Activated CD4-positive, alpha-beta T cell treated with anti-CD3 and anti-CD28 coated beads, Interleukin-2, amount 50 U/mL, for 1 hour (primary cell): ENCODE data around the gene PDS5A.
"Not testable (repeated sequence)": the region's sequence is repeated elsewhere in the genome, so short reads cannot be mapped to it uniquely, and the experiment has no call there.

ENCODE experiments used
- DNase-seq: peaks from one replicate; pipeline ENCODE4 v3.0.0-alpha.2; 2020

PDS5A gene

DNA sequence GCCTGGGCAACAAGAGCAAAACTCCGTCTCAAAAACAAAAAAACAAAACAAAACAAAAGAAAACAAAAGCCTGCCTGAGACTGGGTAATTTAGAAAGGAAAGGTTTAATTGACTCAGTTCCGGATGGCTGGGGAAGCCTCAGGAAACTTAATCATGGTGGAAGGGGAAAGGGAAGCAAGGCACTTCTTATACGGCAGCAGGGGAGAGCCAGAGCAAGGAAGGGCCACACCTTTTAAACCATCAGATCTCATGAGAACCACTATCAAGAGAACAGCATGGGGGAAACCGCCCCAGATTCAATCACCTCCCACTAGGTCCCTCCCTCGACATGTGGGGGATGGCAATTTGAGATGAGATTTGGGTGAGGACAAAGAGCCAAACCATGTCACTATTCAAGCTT lies 157.5 kb downstream of the PDS5A start:
- no peak for DNase-seq

DNA sequence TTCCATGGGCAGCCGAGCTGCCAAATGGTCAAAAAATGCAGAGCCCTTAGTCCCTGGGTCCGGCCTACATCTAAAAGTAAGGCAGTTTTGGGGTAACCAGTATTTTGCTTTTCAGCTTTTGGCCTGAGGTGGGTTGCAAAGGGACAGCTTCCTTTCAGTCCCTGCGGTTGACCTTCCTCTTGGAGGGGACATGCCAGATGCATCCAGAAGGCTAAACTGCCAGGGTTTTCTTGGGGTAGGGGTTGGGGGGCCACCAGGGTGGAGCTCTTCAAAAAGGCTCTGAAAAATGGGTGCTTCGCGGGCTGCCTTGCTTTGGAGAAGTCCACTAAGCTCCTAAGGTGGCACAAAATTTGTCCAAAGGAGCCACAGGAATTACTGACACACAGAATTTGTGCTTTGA lies 159.1 kb downstream of the PDS5A start:
- DNase-seq = no peak

DNA sequence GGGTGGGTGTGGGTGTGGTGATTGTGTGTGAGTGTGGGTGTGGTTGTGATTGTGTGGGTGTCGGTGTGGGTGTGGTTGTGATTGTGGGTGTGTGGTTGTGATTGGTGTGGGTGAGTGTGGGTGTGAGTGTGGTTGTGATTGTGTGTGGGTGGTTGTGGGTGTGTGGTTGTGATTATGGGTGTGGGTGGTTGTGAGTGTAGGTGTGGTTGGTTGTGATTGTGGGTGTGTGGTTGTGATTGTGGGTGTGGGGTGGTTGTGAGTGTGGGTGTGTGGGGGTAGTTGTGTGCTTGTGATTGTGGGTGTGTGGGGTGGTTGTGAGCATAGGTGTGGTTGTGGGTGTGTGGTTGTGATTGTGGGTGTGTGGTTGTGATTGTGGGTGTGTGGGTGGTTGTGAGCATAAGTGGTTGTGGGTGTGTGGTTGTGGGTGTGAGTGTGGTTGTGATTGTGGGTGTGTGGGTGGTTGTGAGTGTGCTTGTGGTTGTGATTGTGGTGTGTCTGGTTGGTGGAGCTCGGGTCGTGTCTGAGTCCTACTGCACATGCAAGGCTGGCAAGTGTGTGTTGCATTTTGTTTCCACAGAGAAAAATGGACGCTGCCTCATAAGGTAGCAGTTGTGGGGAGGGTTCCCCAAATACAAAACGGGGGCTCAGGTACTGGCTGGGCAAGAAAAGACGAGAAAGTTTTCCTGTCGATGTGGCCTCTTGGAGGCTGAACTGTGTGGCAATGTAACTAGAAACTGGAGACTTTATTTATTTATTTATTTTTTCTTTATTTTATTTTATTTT lies 163.1 kb downstream of the PDS5A start:
- no peak for DNase-seq

DNA sequence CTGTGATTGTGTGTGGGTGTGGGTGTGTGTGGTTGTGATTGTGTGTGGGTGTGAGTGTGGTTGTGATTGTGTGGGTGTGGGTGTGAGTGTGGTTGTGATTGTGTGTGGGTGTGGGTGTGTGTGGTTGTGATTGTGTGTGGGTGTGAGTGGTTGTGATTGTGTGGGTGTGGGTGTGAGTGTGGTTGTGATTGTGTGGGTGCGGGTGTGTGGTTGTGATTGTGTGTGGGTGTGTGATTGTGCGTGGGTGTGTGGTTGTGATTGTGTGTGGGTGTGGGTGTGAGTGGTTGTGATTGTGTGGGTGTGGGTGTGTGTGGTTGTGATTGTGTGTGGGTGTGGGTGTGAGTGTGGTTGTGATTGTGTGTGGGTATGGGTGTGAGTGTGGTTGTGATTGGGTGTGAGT lies 163.9 kb downstream of the PDS5A start:
- not testable (repeated sequence) for DNase-seq

DNA sequence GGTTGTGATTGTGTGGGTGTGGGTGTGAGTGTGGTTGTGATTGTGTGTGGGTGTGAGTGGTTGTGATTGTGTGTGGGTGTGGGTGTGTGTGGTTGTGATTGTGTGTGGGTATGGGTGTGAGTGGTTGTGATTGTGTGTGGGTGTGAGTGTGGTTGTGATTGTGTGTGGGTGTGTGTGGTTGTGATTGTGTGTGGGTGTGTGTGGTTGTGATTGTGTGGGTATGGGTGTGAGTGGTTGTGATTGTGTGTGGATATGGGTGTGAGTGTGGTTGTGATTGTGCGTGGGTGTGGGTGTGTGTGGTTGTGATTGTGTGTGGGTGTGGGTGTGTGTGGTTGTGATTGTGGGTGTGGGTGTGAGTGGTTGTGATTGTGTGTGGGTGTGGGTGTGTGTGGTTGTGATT lies 164.7 kb downstream of the PDS5A start:
- not testable (repeated sequence) for DNase-seq

DNA sequence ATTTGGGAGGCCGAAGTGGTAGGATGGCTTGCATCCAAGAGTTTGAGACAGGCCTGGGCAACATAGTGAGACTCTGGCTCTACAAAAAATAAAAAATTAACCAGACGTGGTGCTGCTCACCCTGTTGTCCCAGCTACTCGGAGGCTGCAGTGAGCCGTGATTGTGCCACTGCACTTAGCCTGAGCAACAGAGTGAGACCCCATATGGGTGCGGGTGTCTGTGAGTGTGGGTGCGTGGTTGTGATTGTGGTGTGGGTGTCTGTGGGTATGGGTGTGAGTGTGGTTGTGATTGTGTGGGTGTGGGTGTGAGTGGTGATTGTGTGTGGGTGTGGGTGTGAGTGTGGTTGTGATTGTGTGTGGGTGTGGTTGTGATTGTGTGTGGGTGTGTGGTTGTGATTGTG lies 165.2 kb downstream of the PDS5A start:
- DNase-seq = no peak

DNA sequence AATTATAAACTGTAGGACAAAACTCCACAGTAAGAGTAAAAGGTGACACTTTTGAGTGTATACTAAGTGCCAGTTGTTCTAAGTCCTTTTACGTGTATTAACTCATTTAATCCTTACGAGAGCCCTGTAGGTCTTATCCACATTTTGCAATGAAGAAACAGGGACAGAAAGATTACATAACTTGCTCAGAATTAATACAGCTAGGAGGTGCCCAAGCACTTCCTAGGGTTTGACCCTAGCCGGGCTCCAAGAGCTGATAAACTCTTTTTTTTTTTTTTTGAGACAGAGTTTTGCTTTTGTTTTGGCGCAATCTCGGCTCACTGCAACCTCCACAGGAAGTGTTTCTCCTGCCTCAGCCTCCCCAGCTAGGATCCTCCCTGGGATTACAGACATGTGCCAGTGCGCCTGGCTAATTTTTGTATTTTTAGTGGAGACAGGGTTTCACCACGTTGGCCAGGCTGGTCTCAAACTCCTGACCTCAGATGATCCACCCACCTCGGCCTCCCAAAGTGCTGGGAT lies 169.4 kb downstream of the PDS5A start:
- DNase-seq = no peak

DNA sequence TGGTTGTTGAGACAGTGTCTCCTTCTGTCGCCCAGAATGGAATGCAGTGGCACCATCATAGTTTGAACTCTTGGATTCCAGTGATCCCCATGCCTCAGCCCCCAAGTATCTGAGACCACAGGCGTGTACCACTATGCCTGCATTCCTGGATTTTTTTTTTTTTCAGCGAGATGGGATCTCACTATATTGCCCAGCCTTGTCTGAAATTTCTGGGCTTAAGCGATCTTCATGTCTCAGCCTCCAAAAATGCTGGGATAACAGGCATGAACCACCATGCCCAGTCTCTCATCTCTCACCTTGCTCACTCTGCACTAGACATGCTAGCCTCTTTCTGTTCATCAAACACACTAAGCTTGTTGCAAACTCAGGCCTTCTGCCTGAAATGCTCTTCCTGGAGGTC lies 175.7 kb downstream of the PDS5A start:
- no peak for DNase-seq

DNA sequence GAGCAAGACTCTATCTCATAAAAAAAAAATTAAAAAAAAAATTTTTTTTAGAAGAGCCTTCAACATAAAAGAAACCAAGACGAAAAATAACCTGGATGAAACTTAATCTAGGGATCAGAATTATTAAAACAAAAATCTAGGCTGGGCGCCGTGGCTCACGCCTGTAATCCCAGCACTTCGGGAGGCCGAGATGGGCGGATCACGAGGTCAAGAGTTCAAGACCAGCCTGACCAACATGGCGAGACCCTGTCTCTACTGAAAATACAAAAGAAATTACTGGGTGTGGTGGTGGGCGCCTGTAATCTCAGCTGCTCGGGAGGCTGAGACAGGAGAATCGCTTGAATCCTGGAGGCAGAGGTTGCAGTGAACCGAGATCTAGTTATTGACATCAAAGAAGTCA lies 184.7 kb downstream of the PDS5A start:
- DNase-seq = not testable (repeated sequence)

DNA sequence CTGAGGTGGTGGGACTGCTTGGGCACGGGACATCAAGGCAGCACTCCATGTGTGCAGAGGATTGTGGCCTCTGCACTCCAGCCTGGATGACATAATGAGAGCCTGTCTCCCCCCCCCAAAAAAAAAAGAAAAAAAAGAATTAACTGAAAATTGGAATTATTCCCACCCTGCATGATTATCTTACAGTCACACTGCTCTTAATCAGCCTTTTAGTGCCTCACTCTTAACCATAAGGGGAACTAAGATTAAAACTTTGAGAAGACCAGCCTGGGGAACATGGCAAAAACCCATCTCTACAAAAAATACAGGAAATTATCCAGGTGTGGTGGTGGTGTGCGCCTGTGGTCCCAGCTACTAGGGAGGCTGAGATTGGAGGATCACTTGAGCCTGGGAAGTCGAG lies 185.2 kb downstream of the PDS5A start:
- no peak for DNase-seq

DNA sequence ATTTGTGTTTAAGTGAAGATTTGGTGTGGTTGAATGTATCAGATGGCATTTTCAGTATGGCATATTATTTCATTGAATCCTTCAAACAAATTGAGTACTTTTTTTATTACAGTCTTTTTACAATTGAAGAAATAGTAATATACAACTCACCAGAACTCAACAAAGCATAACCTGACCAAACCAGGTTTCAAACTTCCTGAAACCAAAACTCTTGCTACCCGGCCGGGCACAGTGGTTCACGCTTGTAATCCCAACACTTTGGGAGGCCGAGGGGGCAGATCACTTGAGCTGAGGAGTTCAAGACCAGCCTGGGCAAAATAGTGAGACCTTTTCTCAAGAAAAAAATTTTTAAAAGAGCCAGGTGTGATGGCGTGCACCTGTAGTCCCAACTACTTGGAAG lies 185.6 kb downstream of the PDS5A start:
- DNase-seq = no peak

DNA sequence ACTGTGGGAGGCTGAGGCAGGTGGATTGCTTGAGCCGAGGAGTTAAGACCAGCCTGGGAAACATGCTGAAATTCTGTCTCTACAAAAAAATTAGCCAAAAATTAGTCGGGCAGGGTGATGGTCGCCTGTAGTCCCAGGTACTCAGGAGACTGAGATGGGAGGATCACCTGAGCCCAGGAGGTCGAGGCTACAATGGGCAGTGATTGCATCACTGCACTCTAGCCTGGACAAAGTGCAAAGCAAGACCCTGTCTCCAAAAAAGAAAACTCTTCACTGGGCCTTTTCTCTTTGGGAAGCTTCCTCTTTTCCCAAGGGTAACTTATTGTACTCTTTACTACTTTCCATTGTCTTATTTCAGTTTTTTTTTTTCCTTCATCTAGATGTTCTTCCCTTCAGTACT lies 190.9 kb downstream of the PDS5A start:
- DNase-seq = no peak

DNA sequence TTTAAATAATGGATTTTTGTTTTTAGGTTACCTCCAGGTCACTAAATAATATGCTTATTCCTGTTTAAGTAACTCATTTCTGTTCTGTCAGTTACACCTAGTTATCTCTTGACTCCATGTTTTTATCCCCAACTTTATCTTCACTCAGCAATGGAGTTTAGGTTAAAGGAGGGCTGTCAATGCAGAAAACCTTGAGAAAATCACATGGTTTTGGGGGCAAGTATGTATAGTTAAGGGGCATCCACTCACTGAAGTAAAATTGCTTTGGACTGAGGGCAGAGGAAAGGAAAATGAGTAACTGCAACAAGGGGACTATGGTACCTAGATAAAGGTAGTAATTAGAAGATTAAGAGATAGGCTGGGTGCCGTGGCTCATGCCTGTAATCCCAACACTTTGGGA lies 192.6 kb downstream of the PDS5A start:
- DNase-seq = no peak

DNA sequence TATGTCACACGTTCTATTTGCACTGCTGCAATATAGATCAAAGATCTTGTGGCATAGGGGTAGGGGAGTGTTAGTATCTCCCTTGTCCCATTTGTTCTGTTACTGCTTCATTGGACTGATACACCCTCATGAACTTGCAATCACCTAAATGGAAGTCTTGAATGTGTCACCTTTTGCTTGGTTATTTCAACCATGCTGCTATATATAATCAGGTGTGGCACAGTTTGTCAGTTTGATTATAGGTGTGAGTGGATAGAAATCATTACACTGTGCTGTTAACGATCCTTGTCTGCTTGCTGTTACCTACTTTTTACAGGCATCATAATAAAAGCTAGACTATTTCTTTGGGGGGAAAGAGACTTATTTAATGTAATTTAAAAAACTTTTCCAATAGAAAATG lies 195.7 kb downstream of the PDS5A start:
- not testable (repeated sequence) for DNase-seq
